ENCODE results near the gene PTPRO.

The PTPRO gene

DNA sequence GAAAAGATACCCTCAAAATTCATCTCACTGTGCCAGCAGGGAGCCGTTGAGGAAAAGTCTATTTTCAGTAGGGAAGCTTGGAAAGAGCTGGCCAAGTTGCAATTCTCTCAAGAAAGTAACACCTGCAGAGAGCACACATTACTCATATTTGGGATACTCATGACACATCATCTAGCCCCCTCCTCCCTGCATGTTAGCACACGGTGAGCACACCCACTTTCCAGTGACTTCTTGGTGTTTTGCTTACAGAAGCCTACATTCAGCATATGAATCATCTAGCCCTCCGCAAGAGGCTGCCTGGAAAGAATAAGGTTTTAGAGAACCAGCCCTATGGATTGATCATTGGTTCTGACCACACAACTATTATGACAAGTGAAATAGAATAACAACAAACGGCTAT, 124.5 kb downstream of the PTPRO start:
- DNase-seq (ENCODE audit: low spot score) = no peak

DNA sequence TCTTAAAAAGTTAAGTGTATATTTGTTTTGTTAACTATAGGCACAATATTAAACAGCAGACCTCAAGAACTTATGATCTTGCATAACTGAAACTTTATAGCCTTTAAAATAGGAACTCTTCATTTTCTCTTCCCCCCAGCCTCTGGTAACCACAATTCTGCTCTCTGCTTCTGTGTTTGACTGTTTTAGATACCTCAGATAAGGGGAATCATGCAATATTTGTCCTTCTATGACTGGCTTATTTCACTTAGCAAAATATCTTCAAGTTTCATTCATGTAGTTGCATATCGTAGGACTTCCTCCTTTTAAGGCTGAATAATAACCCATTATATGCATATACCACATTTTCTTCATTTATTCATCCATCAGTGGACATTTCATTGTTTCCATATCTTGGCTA, 131.3 kb downstream of the PTPRO start:
- no peak for DNase-seq (ENCODE audit: low spot score)

DNA sequence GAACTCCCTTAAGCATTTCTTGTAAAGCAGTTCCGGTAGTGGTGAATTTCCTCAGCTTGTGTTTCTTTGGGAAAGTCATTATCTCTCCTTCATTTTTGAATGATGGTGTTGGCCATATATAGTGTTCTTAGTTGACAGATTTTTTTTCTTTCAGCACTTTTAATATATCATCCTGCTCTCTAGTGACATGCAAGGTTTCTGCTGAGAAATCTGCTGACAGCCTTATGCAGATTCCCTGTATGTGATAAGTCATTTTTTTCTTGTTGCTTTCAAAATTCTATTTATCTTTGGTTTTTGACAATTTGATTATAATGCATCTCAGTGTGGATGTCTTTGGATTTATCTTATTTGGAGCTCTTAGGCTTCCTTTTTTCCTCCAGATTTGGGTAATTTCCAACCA, 135.7 kb downstream of the PTPRO start:
- no peak for DNase-seq (ENCODE audit: low spot score)

DNA sequence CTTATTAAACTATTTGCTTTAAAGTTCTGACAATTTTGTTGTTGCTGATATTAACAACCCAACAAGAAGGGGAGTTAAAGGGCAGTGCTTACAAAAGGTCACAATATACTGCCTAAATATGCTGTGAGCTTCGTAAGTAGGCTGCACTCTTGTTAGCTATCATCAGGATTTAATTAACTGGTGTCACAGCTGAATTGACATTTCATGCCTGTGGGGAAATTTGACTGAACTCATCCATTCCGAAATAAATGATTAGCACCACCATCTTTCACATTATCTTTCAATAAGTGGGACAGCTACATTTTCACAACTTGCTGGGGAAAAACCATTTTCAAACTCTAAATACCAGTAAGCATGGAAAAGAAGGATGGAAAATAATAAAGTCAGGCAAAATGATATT, 146.6 kb downstream of the PTPRO start:
- DNase-seq (ENCODE audit: low spot score) = no peak

DNA sequence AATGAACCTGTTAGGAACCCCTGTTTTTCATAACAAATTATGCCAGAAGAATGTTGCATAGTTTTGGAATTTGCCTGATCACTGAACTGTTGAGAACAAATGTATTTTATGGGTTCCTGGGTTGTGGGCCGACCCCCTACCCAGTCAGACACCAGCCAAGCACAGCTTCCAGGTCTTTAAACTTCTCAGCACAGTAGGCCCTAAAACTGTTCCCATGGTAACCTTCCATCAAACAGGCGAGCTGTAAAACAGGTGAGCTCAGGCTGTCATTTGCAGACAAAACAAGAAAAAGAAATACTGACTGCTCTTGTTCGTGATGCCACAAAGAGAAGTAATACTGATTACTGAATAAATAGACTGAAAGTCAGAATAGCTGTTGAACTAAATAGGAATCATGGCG, 147.0 kb downstream of the PTPRO start:
- DNase-seq (ENCODE audit: low spot score) = no peak

DNA sequence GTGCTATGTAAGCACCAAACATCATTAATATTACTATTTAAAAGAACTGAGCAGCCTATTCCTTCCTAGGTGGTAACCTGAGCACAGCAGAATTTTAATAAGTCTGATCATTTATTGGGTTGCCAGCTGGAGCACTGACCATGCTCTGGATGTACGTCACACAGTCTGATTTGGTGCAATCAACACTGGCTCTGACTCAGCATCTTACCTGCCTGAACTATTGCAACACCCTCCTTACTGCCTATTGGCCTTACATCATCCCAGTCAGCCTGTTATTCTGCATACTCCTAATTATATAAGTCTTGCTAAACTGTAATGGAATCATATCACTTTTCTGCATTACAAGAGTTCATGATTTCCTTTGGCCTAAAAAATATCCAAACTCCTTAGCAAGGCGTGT, 149.7 kb downstream of the PTPRO start:
- no peak for DNase-seq (ENCODE audit: low spot score)

DNA sequence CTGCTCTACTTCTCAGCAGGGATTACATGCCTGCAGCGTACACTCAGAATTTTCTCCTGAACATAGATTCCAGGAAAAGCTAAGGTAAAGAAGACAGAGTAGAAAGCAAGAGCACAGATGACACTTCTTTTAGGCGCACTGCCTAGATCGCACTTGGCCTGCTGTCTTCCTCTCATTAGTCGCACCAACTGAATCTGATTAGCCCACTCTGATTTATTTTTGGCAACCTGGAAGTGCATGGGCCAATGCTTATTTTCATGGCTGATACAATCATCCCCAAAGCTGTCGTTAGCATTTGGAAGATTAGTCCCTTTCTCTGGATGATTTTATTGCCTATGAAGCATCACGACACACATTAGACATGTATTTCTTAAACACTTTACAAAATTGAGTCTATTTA, 152.5 kb downstream of the PTPRO start:
- DNase-seq (ENCODE audit: low spot score) = no peak

DNA sequence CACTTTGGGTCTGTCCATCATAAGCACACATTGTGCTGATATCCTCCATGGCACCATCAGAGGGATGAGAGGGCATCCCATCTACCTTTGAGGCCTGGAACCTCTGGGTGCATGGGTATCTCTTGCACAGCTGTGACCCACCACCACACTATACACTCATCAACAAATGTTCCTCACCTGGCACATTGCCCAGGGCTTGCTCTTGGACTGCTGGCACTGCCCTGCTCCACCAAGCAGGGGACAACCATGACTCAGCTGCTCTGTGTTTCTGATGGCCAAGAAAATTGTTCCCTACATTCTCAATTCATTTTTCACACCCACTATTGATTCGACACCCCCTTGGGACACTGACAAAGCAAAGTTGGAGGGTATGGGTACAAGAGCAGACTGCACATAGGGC, 155.5 kb downstream of the PTPRO start:
- no peak for DNase-seq (ENCODE audit: low spot score)

DNA sequence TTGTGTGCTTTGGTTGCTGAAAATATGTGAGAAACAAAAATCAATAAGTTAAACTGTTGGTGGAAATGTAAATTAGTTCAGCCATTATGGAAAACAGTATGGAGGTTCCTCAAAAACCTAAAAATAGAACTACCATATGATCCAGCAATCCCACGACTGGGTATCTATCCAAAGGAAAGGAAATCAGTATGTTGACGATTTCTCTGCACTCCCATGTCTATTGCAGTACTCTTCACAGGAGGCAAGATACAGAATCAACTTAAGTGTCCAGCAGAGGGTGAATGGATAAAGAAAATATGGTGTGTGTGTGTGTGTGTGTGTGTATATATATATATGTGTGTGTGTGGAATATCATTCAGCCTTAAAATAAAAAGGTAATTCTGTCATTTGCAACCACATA, 159.5 kb downstream of the PTPRO start:
- DNase-seq (ENCODE audit: low spot score) = no peak

DNA sequence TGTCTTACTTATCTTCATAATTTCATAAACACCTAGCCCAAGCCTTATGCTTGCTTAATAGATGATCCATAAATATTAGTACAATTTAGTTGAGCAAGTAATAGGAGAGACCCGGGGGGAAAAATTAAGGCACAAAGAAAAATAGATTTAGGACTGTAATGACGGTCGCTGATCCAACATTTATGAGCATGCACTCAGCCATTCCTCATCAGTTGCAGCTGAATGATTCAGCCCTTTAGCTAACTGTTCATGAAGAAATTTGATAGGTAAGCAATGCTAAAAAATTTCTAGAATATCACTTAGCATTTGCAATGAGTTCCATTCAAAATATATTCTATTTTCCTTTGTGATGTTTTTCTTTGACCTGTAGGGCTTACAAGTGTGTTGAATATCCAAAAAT, 163.2 kb downstream of the PTPRO start:
- DNase-seq (ENCODE audit: low spot score) = no peak

DNA sequence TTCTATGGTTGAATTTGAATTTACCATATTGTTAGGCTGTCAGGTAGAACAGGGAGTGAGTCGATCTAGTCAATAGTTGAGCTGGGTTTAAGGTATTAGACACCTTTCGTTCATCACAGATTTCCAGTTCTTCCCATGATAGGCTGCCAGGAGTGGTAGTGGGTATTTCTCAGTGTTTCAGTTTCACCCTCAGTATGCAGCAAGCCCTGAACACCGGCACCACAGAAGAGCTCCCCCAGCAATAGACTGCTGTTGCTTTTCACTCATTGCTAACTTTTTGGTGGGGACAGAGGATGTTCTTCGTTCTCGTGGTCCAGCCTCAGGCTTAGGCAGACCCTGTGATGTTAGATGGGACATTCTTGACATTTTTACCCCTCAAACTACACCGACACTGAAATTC, 164.6 kb downstream of the PTPRO start:
- no peak for DNase-seq (ENCODE audit: low spot score)

DNA sequence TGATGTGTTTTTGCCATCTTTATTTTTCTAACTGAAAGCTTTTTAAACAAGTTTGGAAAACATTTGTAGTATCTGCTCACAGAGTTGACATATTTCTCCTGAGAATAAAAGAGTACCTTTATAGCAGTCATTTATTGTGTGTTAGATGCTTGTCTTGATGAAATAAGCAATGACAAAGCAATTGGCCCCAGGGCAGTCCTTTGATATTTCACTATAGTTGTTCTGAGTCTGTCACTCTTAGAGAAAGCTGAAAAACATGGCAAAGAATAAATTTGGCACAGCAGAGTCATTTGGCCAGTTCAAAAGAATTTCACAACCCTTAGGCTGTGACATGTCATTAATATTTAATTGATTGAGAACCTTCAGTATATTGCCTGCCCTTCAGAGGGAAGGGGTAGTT, 166.2 kb downstream of the PTPRO start:
- no peak for DNase-seq (ENCODE audit: low spot score)

DNA sequence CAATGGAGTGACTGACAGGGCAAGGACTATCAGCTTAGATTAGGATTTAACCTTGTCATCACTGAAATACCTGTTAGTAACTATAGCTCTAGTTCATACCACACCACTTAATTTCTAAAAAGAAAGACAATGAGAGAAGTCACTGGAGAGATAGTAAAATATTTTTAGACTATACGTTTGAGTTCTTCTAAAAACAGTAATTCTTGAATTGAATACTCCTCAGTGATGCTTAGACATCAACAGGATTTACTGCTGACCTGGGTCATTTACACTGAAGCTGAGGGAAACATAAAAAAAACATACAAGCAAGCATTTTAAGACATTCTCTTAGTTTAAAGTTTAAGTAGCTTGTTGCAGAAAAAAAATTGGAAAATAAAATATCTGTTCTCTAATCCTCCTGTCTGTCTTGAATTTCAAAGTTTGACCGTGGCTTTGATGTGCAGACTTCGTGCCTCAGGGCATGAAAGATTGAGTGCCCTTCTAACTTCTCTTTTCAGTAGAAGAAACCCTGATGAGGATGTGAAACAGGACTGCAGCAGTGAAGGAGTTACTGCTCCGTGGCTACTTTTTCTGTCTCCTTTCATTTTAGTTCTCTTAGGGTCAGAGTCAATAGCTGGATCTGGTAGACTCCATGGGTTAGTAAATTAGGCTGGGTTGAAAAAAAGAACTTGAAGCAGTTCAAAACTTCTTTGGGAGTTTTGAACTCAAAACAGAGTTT, 172.2 kb downstream of the PTPRO start:
- no peak for DNase-seq (ENCODE audit: low spot score)

DNA sequence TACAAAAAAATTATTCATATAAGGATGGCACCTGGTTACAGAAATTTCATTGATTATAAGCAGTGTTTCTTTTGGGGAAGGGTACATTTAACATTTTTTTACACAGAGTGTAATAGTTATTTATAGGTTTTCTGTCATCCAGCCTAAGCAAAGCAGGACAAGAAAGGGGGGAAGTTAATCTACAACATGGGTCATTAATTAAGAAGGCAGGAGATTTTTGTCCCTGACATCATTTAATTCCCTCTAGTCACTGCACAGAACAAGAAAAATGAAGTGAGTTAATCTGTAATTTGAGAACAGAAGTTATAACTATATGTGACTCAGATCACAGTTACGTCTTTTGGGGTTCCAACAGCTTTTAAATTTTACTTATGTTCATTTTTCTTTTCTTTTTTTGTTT, 173.4 kb downstream of the PTPRO start:
- DNase-seq (ENCODE audit: low spot score) = no peak

DNA sequence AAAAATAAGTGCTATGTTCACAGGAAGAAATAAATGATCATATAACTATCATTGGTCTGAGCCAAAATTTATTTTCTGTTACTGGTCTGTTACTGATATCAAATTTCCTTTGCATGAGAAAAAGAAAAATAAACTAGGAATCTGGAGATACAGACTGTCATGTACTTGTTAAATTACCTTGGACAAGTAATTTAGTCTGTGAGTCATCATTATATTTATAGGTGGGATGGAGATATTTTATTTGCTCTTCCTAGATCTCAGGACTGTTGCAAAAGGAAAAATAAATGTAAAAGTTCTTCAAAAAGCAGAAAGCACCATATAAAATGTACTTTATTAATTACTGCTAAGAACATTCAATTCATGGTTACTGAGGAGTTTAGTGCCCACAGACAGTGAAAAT, 174.4 kb downstream of the PTPRO start:
- DNase-seq (ENCODE audit: low spot score) = no peak

DNA sequence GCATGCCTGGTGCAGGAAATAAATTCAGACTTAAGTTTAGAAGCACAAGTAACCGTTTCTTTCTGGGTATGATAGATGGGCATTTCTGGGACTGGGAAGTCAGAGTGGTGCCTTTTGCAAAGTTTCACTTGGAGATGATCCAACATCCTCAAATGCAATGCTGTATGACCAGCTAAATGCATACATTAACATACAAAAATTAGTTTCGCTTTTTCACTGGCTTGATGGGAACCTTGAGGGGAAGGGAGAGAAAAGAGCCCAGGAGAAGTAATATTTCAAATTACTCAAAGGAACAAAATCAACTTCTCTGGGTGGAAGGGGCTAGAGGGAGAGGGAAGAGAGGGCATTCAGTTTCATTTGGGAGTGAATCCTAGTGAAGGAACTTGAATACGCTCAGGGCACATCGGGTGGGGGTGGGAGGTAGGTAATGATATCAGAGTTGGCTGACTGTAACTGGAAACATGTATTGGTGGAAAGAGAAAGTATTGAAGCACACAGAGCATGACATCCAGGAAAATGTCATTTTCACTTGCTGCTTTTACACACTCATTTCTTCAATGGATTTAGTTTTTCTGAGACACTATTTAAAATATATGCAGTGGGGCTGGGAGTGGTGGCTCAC, 175.5 kb downstream of the PTPRO start:
- DNase-seq (ENCODE audit: low spot score) = no peak

DNA sequence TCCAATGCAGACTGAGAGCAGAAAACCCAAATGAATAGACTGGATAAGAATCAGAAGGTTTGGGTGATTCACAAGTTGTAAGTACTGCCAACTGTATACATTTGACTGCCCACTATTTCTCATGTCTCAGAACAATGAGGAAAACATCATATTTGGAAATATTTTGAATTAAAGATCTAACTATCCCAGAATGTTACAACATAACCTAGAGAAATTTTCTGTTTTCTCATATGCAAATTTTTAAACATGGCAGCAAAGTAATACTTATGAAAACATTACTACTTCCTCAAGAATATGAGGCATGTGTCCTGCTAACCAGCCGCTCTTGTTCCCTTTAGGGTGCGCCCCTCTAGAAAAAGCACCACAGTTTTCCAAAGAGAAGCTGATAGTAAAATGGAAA, 179.9 kb downstream of the PTPRO start:
- no peak for DNase-seq (ENCODE audit: low spot score)

DNA sequence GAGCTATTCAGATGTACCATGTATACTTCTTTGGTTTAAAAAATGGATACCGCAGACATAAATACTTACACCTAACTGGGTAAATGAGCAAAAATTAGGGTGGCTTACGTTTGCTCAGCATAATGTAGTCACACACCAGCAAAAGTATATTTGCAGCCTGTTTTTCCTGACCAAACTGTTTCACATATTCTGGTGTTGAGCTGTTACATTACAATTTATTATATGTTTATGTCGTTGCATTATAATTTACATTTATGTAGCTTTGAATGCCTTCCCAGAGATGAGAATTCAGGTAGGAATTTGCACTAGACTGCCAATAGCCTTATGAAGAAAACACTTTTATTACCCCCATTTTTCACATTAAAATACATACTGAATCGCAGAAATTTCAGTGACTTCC, 183.3 kb downstream of the PTPRO start:
- no peak for DNase-seq (ENCODE audit: low spot score)

DNA sequence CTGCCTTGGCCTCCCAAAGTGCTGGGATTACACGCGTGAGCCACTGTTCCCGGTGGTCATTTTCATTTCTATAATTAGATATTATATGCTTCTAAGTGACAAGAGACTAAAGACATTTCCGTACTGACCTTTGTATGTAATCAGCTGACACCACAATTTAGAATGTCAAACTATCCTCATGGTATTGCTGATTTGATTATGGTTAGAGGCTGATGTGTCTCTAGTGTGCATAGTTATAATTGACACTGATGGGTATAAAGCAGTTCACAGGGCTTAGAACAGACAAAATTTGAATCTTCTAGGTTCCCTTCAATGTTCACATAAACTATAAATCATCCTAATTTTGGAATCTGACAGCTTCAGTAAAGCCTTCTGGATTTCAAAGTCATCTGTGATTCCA, 192.7 kb downstream of the PTPRO start:
- no peak for DNase-seq (ENCODE audit: low spot score)

DNA sequence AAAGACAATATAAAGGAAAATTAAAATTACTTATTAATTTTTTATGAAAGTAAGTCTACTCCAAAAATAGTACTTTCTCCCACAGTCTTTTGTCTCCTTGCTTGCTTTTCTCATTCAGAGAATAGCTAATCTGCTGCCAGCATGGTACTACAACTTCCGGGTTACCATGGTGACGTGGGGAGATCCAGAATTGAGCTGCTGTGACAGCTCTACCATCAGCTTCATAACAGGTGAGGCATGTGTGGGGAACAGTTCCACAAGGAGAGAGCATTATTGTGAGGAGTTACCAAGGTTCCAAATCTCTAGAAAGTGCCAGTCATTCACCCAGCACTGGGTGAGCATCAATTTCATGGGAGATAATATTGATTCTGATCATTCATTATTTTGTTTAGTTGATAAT, 197.8 kb downstream of the PTPRO start:
- no peak for DNase-seq (ENCODE audit: low spot score)

DNA sequence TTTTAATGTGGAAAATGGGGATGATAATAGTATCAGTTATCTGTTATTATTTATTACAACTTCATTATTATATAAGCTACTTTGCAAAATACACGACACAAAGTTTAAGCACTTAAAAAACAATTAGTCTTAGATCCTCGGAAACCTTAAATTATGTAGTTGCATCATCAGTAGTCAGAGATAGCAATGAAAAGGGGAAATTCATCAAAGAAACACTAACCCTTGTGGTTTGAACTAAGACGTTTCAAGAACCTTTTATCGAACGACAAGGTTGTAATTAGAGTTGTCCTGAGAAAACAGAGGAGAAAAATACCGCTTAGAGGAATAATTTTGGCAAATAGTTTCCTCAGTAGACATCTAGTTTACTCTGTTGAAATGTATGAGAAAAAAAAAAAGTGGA, 198.5 kb downstream of the PTPRO start:
- no peak for DNase-seq (ENCODE audit: low spot score)

DNA sequence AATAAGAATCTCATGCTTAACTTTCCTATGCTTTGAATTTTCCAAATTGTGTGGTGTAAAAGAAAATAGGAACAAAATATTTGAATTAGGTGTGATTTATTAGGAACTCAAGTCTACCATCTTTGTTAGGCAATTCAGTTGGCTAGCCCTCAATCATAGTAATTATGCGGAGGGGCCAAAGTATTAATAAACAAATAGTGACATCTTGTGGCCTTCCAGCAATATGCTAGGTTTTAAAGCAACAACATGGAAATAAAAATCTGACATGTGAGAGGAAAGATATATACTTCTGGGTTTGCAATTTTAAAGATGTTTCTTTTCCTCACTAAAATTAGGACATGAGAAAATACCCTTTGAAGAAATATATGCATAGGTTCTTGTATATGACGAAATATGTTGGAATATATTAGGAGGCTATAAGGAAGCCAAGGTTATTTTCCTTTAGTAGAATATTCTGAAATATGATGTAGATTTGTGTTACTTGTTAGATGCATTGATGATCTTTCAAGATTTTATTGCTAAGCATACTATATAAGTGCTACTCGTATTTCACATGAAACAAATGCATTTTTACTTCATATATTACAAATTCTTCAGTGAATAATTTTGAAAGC, 200.4 kb downstream of the PTPRO start:
- peak; percentile 10 for DNase-seq (ENCODE audit: low spot score)

DNA sequence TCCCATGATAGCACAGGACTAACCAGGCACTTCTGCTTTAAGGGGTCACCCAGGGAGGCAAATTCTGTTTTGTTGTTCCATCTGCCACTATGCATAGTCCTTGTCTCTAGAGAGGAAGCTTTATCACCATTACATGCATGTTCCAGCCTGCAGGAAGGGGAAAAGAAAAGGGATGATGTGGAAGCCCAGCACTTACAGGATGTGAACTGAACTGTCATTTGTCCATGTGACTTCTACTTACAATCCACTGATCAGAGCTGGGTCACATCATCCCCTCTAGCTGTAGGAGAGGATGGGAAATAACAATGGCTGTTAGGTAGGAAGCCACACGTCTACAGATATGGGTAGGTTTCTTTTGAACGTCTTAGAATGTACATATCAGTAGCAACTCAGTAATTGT, 203.1 kb downstream of the PTPRO start:
- DNase-seq (ENCODE audit: low spot score) = no peak

DNA sequence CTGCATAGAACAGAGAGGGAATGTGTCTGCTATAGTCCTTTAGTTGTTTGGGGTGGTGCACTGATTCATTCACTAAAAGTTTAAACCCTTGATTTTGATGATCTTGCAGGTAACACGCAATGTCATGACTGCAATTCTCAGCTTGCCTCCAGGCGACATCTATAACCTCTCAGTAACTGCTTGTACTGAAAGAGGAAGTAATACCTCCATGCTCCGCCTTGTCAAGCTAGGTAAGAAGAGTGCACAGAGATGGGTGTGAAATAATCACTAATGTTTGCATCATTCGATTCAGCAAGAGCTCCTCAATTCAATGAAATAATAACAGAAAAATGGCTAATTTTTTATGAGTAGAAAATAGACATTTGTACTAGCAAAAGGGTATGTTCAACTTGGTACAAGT, 203.7 kb downstream of the PTPRO start:
- no peak for DNase-seq (ENCODE audit: low spot score)
